ENCODE results near the gene FOXD1. TPM values are rescaled to one million over a fixed set of nuclear protein-coding genes. Genes with fewer than 3 reads are reported as not detected.

The FOXD1 gene
- total and polyA plus RNA-seq, 2 of the 4 experiments (the other 2 are of a cell fraction), result 3.2 to 23.1 TPM

GRCh38 chr5:73419117-73419464, 29.5 kb downstream of the FOXD1 start:
- no peak overlapping the region for H2BK5ac ChIP-seq (ENCODE audit: low read depth, low read length, poor library complexity, severe bottlenecking)
- dilution Hi-C loops (cut with HindIII; ENCODE audit: low sequenced_read_pairs, unreplicated experiment), result no loop called here
- ATAC-seq (ENCODE audit: low read depth) (peak; percentile 5; the same call in 1 of the 2 replicates), DNase-seq (no peak)
- peak overlapping the region; percentile 90 for H2AFZ ChIP-seq (replicated peaks; ENCODE audit: low read length, poor library complexity)
- H3K4me1 ChIP-seq (ENCODE audit: control insufficient read depth, insufficient read depth, low read length), result peaks cover 22% of the 10 kb centered on the region
- H3K56ac ChIP-seq (ENCODE audit: extremely low read depth, insufficient read depth, low read length), result no peak overlapping the region
- no TSS peak for BruUV-seq (replicated peaks)
- H3K27me3 ChIP-seq (ENCODE audit: control insufficient read depth, insufficient read depth, low read length), result no peaks in the 10 kb centered on the region
- peak overlapping the region; percentile 18; the same call in 1 of the 2 replicates for H2BK20ac ChIP-seq (ENCODE audit: low read depth, low read length)
- no peak overlapping the region for H3K4me3 ChIP-seq (ENCODE audit: insufficient read depth, low read depth, low read length)
- H2BK120ac ChIP-seq (ENCODE audit: low read depth, low read length), result peak overlapping the region; percentile 67; the same call in 1 of the 2 replicates
- intact Hi-C loops (cut with micrococcal nuclease), result no loop called here
- H2AK5ac ChIP-seq (ENCODE audit: low read depth, low read length), result no peak overlapping the region
- H3K18ac ChIP-seq (ENCODE audit: low read depth, low read length), result peak overlapping the region; percentile 44
- 50% methylated on average over 1 of the region's 6 CpGs; no CpG with 5 or more reads in 1 of the 2 experiments for WGBS, 2 experiments (ENCODE audit: extremely low coverage in 2 of 2, insufficient read length in 1 of 2)
- in situ Hi-C loops (cut with MboI; ENCODE audit: low sequenced_read_pairs), result no loop called here
- H3K36me3 ChIP-seq (ENCODE audit: control insufficient read depth, insufficient read depth, low read length), result no peaks in the 10 kb centered on the region
- ChIA-PET CTCF (interaction anchor here (0.8 to 2.4 kb wide), 2 partner anchors 14 to 32 kb away, joined by 3 to 6 read pairs; no protein-coding TSS in a partner anchor), POLR2A (ENCODE audit: unreplicated experiment) (interaction anchor here (1.4 kb wide), 1 partner anchor 29 kb away, joined by 3 read pairs; the partner anchor contains the start of gene FOXD1)
- peak overlapping the region; percentile 17 for H2AK9ac ChIP-seq (replicated peaks; ENCODE audit: low read depth, low read length, poor library complexity)
- H3K4ac ChIP-seq (ENCODE audit: low read depth, low read length), result peak overlapping the region; percentile 62; the same call in 1 of the 2 replicates
- no peaks in the 10 kb centered on the region for H3K9me3 ChIP-seq (ENCODE audit: control insufficient read depth, insufficient read depth, low read length)
- no peak overlapping the region; the same call in 1 of the 2 replicates for H3K14ac ChIP-seq (replicated peaks; ENCODE audit: low read depth, low read length)
- no peak overlapping the region for H3K27ac ChIP-seq (ENCODE audit: insufficient read depth, low read length)
- peaks cover 0 to 13% of the 10 kb centered on the region in 2 experiments; a peak in 1 of 4 replicates for H3K79me1 ChIP-seq (ENCODE audit: low read depth in 1 of 2, low read length in 2 of 2)
- H4K91ac ChIP-seq (ENCODE audit: insufficient read depth, low read depth, low read length), result peak overlapping the region; percentile 46; the same call in 1 of the 2 replicates
- H3K4me2 ChIP-seq (ENCODE audit: low read depth, low read length), result peak overlapping the region; percentile 41; the same call in 1 of the 2 replicates
- no peaks in the 10 kb centered on the region for H4K20me1 ChIP-seq (ENCODE audit: insufficient read depth, low read length)
- peaks cover 13% of the 10 kb centered on the region for H3K9me1 ChIP-seq (ENCODE audit: insufficient read depth, low read length)
- H4K8ac ChIP-seq (ENCODE audit: low read depth in 2 of 2, low read length in 2 of 2), result peak overlapping the region in 1 of 2 experiments; percentile 71; a peak in 1 of 4 replicates
- H4K5ac ChIP-seq (ENCODE audit: low read depth, low read length), result no peak overlapping the region
- H3K23ac ChIP-seq (ENCODE audit: low read depth, low read length), result peak overlapping the region; percentile 18
- TF ChIP-seq RCOR1 (IDR thresholded peaks at IDR 0.05; ENCODE audit: insufficient replicate concordance, low read length), result no peak
- TF ChIP-seq CEBPB (IDR thresholded peaks at IDR 0.05; ENCODE audit: low read depth, low read length), result no peak
- no peak for TF ChIP-seq ELK1 (IDR thresholded peaks at IDR 0.05; ENCODE audit: borderline replicate concordance, low read depth, low read length)
- TF ChIP-seq CTCF (conservative IDR thresholded peaks at IDR 0.05; ENCODE audit: low read depth, low read length), result no peak
- no peak for TF ChIP-seq BHLHE40 (IDR thresholded peaks at IDR 0.05; ENCODE audit: low read depth, low read length)
- no peak for TF ChIP-seq FOS (IDR thresholded peaks at IDR 0.05; ENCODE audit: low read depth, low read length)
- TF ChIP-seq RAD21 (IDR thresholded peaks at IDR 0.05; ENCODE audit: low read length), result no peak
- no peak overlapping the region for H3K9ac ChIP-seq (ENCODE audit: low read depth, low read length)
- H2BK15ac ChIP-seq (ENCODE audit: low read depth, low read length), result no peak overlapping the region

Measured in IMR-90 (cell line).